ENCODE measurements around the gene EIF2S3.

The EIF2S3 gene

DNA sequence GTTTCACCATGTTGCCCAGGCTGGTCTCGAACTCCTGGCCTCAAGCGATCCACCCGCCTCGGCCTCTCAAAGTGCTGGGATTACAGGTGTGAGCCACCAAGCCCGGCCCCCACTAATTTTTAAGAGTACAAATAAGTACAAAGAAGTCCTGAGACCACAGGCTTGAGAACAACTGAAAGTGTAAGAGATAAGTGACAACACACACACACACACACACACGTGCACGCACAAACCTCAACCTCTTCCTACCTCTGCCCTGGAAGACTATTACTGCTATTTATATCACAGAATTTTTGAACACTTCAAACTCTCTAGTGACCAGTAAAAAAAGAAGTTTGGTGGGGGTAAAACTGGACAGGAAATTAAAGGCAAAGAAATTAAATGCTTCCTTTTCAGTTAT is 35.3 kb upstream of the EIF2S3 start:
- DNase-seq (ENCODE audit: low read depth) = no peak
- no peak overlapping the region for H3K4me3 ChIP-seq (ENCODE audit: low read length)
- TF ChIP-seq, protein P1, sequence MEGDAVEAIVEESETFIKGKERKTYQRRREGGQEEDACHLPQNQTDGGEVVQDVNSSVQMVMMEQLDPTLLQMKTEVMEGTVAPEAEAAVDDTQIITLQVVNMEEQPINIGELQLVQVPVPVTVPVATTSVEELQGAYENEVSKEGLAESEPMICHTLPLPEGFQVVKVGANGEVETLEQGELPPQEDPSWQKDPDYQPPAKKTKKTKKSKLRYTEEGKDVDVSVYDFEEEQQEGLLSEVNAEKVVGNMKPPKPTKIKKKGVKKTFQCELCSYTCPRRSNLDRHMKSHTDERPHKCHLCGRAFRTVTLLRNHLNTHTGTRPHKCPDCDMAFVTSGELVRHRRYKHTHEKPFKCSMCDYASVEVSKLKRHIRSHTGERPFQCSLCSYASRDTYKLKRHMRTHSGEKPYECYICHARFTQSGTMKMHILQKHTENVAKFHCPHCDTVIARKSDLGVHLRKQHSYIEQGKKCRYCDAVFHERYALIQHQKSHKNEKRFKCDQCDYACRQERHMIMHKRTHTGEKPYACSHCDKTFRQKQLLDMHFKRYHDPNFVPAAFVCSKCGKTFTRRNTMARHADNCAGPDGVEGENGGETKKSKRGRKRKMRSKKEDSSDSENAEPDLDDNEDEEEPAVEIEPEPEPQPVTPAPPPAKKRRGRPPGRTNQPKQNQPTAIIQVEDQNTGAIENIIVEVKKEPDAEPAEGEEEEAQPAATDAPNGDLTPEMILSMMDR (conservative IDR thresholded peaks at IDR 0.05; ENCODE audit: low read length) = no peak

DNA sequence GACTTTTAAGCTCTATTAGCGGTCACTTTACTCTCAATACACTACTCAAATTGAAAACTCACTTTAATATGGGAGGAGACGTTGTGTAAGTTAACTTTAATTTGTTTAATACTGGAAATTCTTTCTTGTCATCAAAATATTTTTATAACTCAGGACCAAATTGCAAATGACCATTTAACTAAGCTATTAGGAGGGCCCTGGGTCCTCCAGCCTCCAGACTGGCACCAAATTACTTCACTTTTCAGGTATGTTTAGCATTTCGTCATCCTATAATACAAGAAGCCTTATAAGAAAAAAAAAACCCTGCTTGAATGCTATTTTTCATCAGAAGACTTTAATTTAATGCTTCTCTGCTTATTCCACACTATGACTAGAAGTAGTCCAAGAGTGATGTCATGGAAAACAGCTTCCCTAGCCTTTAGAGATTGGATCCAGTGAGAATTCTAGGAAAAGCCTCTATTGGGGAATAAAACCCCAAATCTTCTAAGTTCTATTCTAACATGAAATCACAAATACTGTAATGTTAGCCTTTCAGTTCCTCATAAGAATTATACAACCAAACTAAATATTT is 34.4 kb upstream of the EIF2S3 start:
- no peak for DNase-seq (ENCODE audit: low read depth)
- H3K4me3 ChIP-seq (ENCODE audit: low read length) = no peak overlapping the region
- TF ChIP-seq, protein P1 (conservative IDR thresholded peaks at IDR 0.05; ENCODE audit: low read length) = no peak

DNA sequence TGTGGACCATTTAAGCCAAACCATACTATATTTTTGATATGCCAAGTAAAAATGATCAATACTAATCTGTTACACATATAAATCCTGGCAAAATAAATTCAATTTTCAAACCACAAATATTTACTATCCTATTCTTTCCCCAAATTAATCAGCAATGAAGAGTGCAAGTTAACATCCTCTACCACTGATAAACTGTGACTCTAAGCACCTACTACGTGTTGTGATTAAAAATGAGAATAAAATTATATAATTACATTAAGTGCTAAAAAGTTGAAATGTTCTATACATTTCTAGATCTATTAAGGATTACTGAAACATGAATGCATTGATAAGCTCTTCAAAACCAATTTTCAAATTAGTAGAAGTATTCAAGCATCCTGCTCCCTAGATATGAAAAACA is 31.2 kb upstream of the EIF2S3 start:
- peak overlapping the region; percentile 68 for H3K4me3 ChIP-seq (ENCODE audit: low read length)
- TF ChIP-seq, protein P1 (conservative IDR thresholded peaks at IDR 0.05; ENCODE audit: low read length) = no peak
- no peak for DNase-seq (ENCODE audit: low read depth)

DNA sequence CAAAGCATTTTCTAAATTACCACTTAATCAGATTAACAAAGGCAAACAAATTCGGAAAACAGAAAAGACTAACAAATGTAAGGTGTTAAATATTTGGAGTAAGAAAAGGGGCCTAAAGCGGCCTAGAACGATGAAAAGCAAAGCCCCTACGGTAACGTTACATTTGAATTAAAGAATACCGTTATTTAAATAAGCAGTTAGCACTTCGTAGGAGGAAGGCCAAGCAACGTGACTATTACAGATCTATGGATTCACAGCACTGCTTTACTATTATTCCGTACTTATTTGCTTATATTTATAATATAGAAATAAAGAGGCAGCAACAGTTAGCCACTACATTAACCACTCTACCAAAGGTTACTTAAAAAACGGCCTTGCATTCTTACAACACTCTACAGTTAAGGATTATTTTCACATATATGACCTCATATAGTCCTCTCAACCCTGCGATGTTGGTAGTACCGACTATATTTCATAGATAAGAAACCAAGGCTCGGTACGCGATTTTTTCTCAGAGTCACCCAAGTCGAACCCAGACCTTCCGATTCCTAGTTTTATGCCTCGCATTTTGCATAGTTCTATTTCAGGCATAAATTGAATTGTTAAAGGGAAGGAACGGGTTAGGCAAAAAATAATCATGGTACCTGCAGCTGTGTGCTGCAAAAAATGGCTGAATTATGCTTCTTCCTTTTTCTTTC is 30.6 kb upstream of the EIF2S3 start:
- DNase-seq (ENCODE audit: low read depth) = no peak
- TF ChIP-seq, protein P1 (conservative IDR thresholded peaks at IDR 0.05; ENCODE audit: low read length) = no peak
- H3K4me3 ChIP-seq (ENCODE audit: low read length) = peak overlapping the region; percentile 68

DNA sequence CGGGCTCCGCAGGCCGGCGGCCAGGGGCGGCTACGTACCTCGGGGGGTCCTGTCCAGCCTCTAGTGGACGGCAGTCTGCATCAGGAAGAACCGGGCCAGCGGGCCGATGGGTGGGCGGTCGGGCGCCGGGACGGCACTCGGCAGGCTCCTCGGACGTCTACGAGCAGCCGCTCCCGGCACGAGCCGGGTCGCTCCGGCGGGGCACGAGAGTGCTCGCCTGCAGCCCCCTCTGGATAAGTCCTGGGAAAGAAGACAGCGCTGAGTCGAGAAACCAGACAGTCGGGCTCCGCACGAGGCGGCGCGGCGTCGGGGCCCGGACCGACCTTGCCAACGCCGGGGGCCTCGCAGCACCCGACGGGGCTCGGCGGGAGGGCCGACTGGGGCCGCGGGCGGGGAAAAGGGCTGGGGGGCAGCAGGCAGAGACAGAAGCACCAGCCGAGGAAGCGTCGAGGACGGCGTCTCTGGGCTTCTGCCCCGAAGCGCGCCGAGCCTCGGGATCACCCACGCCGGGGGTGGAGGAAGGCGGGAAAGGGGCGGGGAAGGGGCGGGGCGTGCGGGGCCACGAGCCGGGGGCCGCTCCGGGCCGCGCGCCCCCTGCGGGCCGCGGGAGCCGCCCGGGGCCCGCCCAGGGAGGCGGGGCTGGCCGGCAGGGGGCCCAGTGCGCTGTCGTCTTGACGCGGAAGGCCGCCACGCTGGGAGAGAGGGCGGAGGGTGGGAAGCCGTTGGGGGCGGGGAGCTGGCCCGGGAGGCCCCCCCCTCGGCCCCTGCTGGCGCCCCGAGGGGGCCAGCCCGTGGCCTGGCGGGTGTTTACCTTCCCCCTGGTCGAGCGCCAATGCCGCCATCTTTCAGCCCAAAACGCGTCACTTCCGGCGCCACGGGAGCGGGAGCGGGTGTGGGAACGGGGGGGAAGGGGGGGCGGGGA is 29.7 kb upstream of the EIF2S3 start:
- H3K4me3 ChIP-seq (ENCODE audit: low read length) = peak overlapping the region; percentile 68
- peak; percentile 92 for DNase-seq (ENCODE audit: low read depth)
- TF ChIP-seq, protein P1 (conservative IDR thresholded peaks at IDR 0.05; ENCODE audit: low read length) = no peak

DNA sequence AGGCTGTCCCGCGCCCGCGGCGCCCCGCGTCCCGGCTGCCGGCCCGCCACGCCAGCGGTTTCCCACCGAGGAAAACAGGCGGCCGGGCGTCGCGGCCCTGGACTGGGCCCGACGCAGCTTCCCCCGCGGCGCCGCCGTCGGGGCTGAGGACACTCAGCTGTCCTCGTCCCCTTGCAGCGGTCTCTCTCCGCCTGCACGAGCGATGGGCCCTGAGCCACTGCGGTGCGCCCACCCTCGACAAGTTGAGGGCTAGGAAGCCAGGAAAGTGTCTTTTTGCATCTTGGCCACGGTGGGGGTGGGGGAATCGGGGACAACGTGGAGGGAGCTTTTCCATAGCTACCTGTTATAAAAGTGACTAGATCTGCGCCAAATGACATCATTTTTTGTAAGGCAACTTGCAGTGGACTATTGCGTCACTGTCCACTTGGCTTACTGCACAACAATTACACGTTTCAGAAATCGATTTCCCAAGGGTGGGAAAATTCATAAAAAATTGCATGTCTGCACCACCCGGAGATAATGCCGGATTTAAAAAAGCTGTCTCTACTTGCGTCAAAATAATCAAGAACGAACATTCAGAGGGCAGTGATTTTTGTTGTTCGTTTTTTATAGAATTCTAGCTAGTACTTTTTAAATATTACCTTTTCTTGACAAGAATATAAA is 28.9 kb upstream of the EIF2S3 start:
- peak overlapping the region; percentile 78 for H3K4me3 ChIP-seq (ENCODE audit: low read length)
- DNase-seq (ENCODE audit: low read depth) = peak; percentile 80
- TF ChIP-seq, protein P1 (conservative IDR thresholded peaks at IDR 0.05; ENCODE audit: low read length) = no peak
